Measurements from ENCODE around the gene C1QTNF3. TPM values are rescaled to one million over a fixed set of nuclear protein-coding genes. Genes with fewer than 3 reads are reported as not detected.

The C1QTNF3 gene
- total and polyA plus RNA-seq, 2 donors (not counting 3 experiments of a cell fraction or from before 2014, with no cell fraction given), result 1.6 TPM

- Histone ChIP-seq H3K9me3 (replicated peaks; ENCODE audit: control insufficient read depth, insufficient read depth, low read length) (no peaks in the 10 kb centered on the region), H2AFZ (ENCODE audit: low read depth, low read length) (no peak overlapping the region), H3K79me2 (ENCODE audit: control insufficient read depth, insufficient read depth, low read length) (no peaks in the 10 kb centered on the region), H4K20me1 (replicated peaks; ENCODE audit: control insufficient read depth, extremely low read depth, insufficient read depth, low read length) (no peaks in the 10 kb centered on the region), H3K9me1 (replicated peaks; ENCODE audit: control insufficient read depth, extremely low read depth, insufficient read depth, low read length) (no peaks in the 10 kb centered on the region), H3K27me3 (ENCODE audit: control insufficient read depth in 2 of 2, insufficient read depth in 2 of 2, low read length in 2 of 2) (no peaks in the 10 kb centered on the region), H3K9ac (replicated peaks; ENCODE audit: extremely low read depth, insufficient read depth, low read length) (no peak overlapping the region), H3K4me2 (ENCODE audit: insufficient read depth, low read length) (no peak overlapping the region), H3K36me3 (ENCODE audit: control insufficient read depth in 2 of 2, extremely low read depth in 1 of 2, insufficient read depth in 2 of 2, low read length in 2 of 2) (no peaks in the 10 kb centered on the region), H3K27ac (ENCODE audit: insufficient read depth, low read depth, low read length) (no peak overlapping the region), H3K4me1 (ENCODE audit: control insufficient read depth, extremely low read depth, insufficient read depth, low read length) (peaks cover 25% of the 10 kb centered on the region), H3K4me3 (replicated peaks in 1 of 3; ENCODE audit: insufficient read depth in 1 of 3, low read depth in 1 of 3, low read length in 3 of 3) (no peak overlapping the region)
- intact Hi-C loops (cut with micrococcal nuclease), result no loop called here
- FAIRE-seq, result no peak
- ChIA-PET CTCF (no interaction called here), POLR2A (no interaction called here)
- dilution Hi-C loops (cut with MboI; ENCODE audit: extremely low pct_ligation_motif_present, low sequenced_read_pairs), result no loop called here
- no TSS peak for BruUV-seq (replicated peaks)
- TF ChIP-seq FOS (IDR thresholded peaks at IDR 0.05; ENCODE audit: borderline replicate concordance, insufficient read depth, low read length) (no peak), POLR2A (IDR thresholded peaks at IDR 0.05; ENCODE audit: low read depth, low read length) (no peak), EZH2 (IDR thresholded peaks at IDR 0.05; ENCODE audit: borderline replicate concordance, low read depth, low read length, severe bottlenecking) (no peak), MYC (IDR thresholded peaks at IDR 0.05; ENCODE audit: low read depth, low read length) (no peak), GATA2 (IDR thresholded peaks at IDR 0.05; ENCODE audit: insufficient read depth, insufficient read length, low read depth, low read length) (no peak), POLR2AphosphoS5 (IDR thresholded peaks at IDR 0.05; ENCODE audit: insufficient read depth, low read depth, low read length) (no peak), MAX (IDR thresholded peaks at IDR 0.05; ENCODE audit: insufficient read depth, insufficient read length) (no peak), CTCF (IDR thresholded peaks at IDR 0.05; ENCODE audit: extremely low read depth in 1 of 2, insufficient read depth in 1 of 2, low read depth in 1 of 2, low read length in 2 of 2) (no peak), JUN (IDR thresholded peaks at IDR 0.05; ENCODE audit: borderline replicate concordance, insufficient read depth, insufficient read length, low read depth) (no peak)
- no peak for DNase-seq (ENCODE audit: low read depth, low spot score)
Observed at GRCh38 chr5:34038838-34039237, 4.2 kb downstream of the C1QTNF3 start.
